B cell (primary cell): Measurements from ENCODE around the gene CARNS1. TPM values are rescaled to one million over a fixed set of nuclear protein-coding genes. Genes with fewer than 3 reads are reported as not detected.

Source experiments
- ATAC-seq: fragments of 200-7000 bp; cut with Tn5 transposase; one replicate; pipeline ENCODE4 v1.10.0; 2021; ENCODE audit warnings: low read depth, mild to moderate bottlenecking, moderate number of reproducible peaks, moderate library complexity
- CTCF ChIA-PET: fragments of 350-600 bp; sonication (Branson Sonifier 250); formaldehyde crosslinking; loops from one replicate; lab custom pipeline; 2021; ENCODE audit warnings: antibody characterized with exemption, inconsistent platforms; lab: Charles Lee
- POLR2A ChIA-PET: fragments of 350-600 bp; sonication (Branson Sonifier 250); formaldehyde crosslinking; loops from one replicate; lab custom pipeline; 2021; ENCODE audit warnings: antibody characterized with exemption; lab: Charles Lee
- DNase-seq: peaks from one replicate; pipeline ENCODE4 v3.0.0; 2013
- H2AFZ ChIP-seq: 2 replicates; pipeline ENCODE4 v1.6.1; 2012; ENCODE audit warnings: mild to moderate bottlenecking, low read depth, low read length; ENCODE audit not compliant: insufficient read depth, poor library complexity, severe bottlenecking
- H3K27ac ChIP-seq, 2 donors: 1 replicate in 1 of 2; 2 replicates in 1 of 2; pipeline ENCODE4 v1.5.1; 2012 to 2013; ENCODE audit warnings: low read length in 2 of 2, mild to moderate bottlenecking in 2 of 2, moderate library complexity in 1 of 2
- H3K27me3 ChIP-seq, 4 experiments: fragments of 200-600 bp in 1 of 4; sonication (generic) in 1 of 4; replicated peaks in 1 of 4; 1 replicate in 2 of 4; 2 replicates in 2 of 4; pipeline versions ENCODE4 v1.6.1 to v1.7.0; 2013 to 2016; ENCODE audit warnings: low read length in 3 of 4, mild to moderate bottlenecking in 2 of 4, mixed read lengths in 1 of 4, moderate library complexity in 1 of 4; ENCODE audit not compliant: insufficient read depth in 4 of 4, control insufficient read depth in 3 of 4; ENCODE audit errors: control extremely low read depth in 1 of 4
- H3K36me3 ChIP-seq, 2 experiments: replicated peaks in 1 of 2; 1 replicate in 1 of 2; 2 replicates in 1 of 2; pipeline versions ENCODE4 v1.6.1 to v1.7.1; 2013; ENCODE audit warnings: low read length in 1 of 2; ENCODE audit not compliant: insufficient read depth in 2 of 2, control insufficient read depth in 1 of 2; ENCODE audit errors: control extremely low read depth in 1 of 2, extremely low read depth in 1 of 2
- H3K4me1 ChIP-seq, 2 donors: fragments of 200-600 bp in 1 of 2; sonication (generic) in 1 of 2; 1 replicate in 1 of 2; 2 replicates in 1 of 2; pipeline versions ENCODE4 v1.5.1 to v1.6.1; 2013 to 2017; ENCODE audit warnings: low read length in 2 of 2; ENCODE audit not compliant: control insufficient read depth in 2 of 2, insufficient read depth in 2 of 2
- H3K4me2 ChIP-seq: replicated peaks from 2 replicates; pipeline ENCODE3; 2012; ENCODE audit warnings: mild to moderate bottlenecking, low read depth, low read length; ENCODE audit not compliant: poor library complexity, severe bottlenecking
- H3K4me3 ChIP-seq, 5 experiments: fragments of 200-600 bp in 1 of 5; sonication (generic) in 1 of 5; 1 replicate in 3 of 5; 2 replicates in 2 of 5; pipeline versions ENCODE4 v1.5.1 to v1.7.0; 2011 to 2016; ENCODE audit warnings: low read length in 4 of 5, mild to moderate bottlenecking in 4 of 5, low read depth in 2 of 5, control low read depth in 1 of 5, moderate library complexity in 1 of 5; ENCODE audit not compliant: insufficient read depth in 1 of 5; ENCODE audit errors: control extremely low read depth in 1 of 5, extremely low read depth in 1 of 5
- H3K79me2 ChIP-seq: fragments of 200-600 bp; sonication (generic); one replicate; pipeline ENCODE4 v1.6.0; 2016; ENCODE audit warnings: low read length; ENCODE audit not compliant: control insufficient read depth, insufficient read depth
- H3K9ac ChIP-seq: fragments of 200-600 bp; sonication (generic); 2 replicates; pipeline ENCODE4 v1.6.1; 2017; ENCODE audit warnings: mild to moderate bottlenecking, low read length, moderate library complexity
- H3K9me3 ChIP-seq, 3 donors: one replicate each; pipeline versions ENCODE4 v1.6.1 to v1.7.1; 2013; ENCODE audit warnings: low read length in 2 of 3; ENCODE audit not compliant: control insufficient read depth in 2 of 3, insufficient read depth in 1 of 3; ENCODE audit errors: control extremely low read depth in 1 of 3
- H4K20me1 ChIP-seq: 2 replicates; pipeline ENCODE4 v1.6.0; 2012; ENCODE audit warnings: mild to moderate bottlenecking, low read length; ENCODE audit not compliant: insufficient read depth, control insufficient read depth, poor library complexity, severe bottlenecking
- H3K27ac Mint-ChIP-seq: one replicate; pipeline ENCODE4 v1.8.0; 2021; ENCODE audit warnings: mixed read lengths
- H3K27me3 Mint-ChIP-seq: one replicate; pipeline ENCODE4 v1.8.0; 2021; ENCODE audit warnings: mixed read lengths
- H3K4me1 Mint-ChIP-seq: one replicate; pipeline ENCODE4 v1.8.0; 2021; ENCODE audit warnings: mixed read lengths
- H3K4me3 Mint-ChIP-seq: one replicate; pipeline ENCODE4 v1.8.0; 2021; ENCODE audit warnings: mixed read lengths
- H3K9me3 Mint-ChIP-seq: one replicate; pipeline ENCODE4 v1.8.0; 2022; ENCODE audit warnings: mixed read lengths; ENCODE audit not compliant: insufficient read depth
- EZH2 ChIP-seq: IDR thresholded peaks from 2 replicates; pipeline ENCODE4 v1.6.1; 2012; ENCODE audit warnings: borderline replicate concordance, low read depth, mild to moderate bottlenecking, moderate library complexity, low read length; ENCODE audit not compliant: insufficient read depth, poor library complexity, severe bottlenecking
- WGBS: methylation state at CpG from one replicate; pipeline ENCODE4 v1.1.5; 2013; ENCODE audit warnings: missing lambda C conversion rate; ENCODE audit not compliant: insufficient coverage; 5-methylcytosine and 5-hydroxymethylcytosine counted together
- intact Hi-C: fragments of 100-400 bp; cut with micrococcal nuclease; formaldehyde crosslinking; loops from one replicate; pipeline ENCODE4 v1.10.0; 2022
- polyA plus RNA-seq: library from polyadenylated mRNA; depleted of rRNA; stranded (reverse); fragments of >200 nt; gene quantifications from 2 replicates; pipeline ENCODE4 v1.2.3, GENCODE V29; 2012
- total RNA-seq, 2 donors: library from RNA; stranded (reverse); fragments of 120-200 nt in 1 of 2; gene quantifications; 1 replicate in 1 of 2; 2 replicates in 1 of 2; pipeline versions ENCODE4 v1.2.3 to v1.2.4, GENCODE V29; 2013 to 2022
- TF ChIP-seq, protein P1 (sequence below): fragments of 200-600 bp; IDR thresholded peaks from one replicate; pipeline ENCODE4 v1.8.0; 2022; ENCODE audit warnings: antibody characterized with exemption, mild to moderate bottlenecking

Gene CARNS1
- total and polyA plus RNA-seq, 2 donors (not counting 1 experiment from before 2014, with no cell fraction given), result 24.1 to 41.1 TPM

- ChIA-PET CTCF (interaction anchor here (0.8 to 3.4 kb wide), 8 partner anchors 8 to 65 kb away, joined by 3 to 18 read pairs (median 4); partner anchors contain the start of genes CARNS1, PTPRCAP and RAD9A), POLR2A (interaction anchor here (0.6 to 4.2 kb wide), 12 partner anchors 10 to 79 kb away, joined by 3 to 78 read pairs (median 5); partner anchors contain the start of genes PTPRCAP, RAD9A, RPS6KB2 and TMEM134)
- intact Hi-C loops, result loop anchor here (10.0 kb wide), 1 partner anchor 177 kb away; the partner anchor contains the start of gene GSTP1
- Mint-ChIP-seq H3K4me1 (peaks cover 89% of the 10 kb centered on the region), H3K27ac (peak overlapping the region; percentile 100), H3K9me3 (no peaks in the 10 kb centered on the region), H3K4me3 (peak overlapping the region; percentile 79), H3K27me3 (no peaks in the 10 kb centered on the region)
- peak overlapping the region in 3 of 5 experiments; percentile 7 to 36 (median 36) for H3K4me3 ChIP-seq
- H3K9me3 ChIP-seq, result peaks cover 0 to 2% (median 0%) of the 10 kb centered on the region in 3 donors
- ATAC-seq (no peak), DNase-seq (no peak)
- H3K27me3 ChIP-seq, result no peaks in the 10 kb centered on the region
- H3K79me2 ChIP-seq, result peaks cover 71% of the 10 kb centered on the region
- peak overlapping the region; percentile 89 for H3K4me2 ChIP-seq
- TF ChIP-seq, protein P1, sequence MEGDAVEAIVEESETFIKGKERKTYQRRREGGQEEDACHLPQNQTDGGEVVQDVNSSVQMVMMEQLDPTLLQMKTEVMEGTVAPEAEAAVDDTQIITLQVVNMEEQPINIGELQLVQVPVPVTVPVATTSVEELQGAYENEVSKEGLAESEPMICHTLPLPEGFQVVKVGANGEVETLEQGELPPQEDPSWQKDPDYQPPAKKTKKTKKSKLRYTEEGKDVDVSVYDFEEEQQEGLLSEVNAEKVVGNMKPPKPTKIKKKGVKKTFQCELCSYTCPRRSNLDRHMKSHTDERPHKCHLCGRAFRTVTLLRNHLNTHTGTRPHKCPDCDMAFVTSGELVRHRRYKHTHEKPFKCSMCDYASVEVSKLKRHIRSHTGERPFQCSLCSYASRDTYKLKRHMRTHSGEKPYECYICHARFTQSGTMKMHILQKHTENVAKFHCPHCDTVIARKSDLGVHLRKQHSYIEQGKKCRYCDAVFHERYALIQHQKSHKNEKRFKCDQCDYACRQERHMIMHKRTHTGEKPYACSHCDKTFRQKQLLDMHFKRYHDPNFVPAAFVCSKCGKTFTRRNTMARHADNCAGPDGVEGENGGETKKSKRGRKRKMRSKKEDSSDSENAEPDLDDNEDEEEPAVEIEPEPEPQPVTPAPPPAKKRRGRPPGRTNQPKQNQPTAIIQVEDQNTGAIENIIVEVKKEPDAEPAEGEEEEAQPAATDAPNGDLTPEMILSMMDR, result no peak
- no peak for TF ChIP-seq EZH2
- peak overlapping the region; percentile 89 for H3K9ac ChIP-seq
- H3K36me3 ChIP-seq, result peaks cover 0 to 49% of the 10 kb centered on the region in 2 experiments
- H3K27ac ChIP-seq, result peak overlapping the region; percentile 83 to 88
- WGBS, result 69% methylated on average over 9 of the region's 12 CpGs
- H2AFZ ChIP-seq, result no peak overlapping the region
- peaks cover 47% of the 10 kb centered on the region for H4K20me1 ChIP-seq
- peaks cover 91 to 96% of the 10 kb centered on the region in 2 donors for H3K4me1 ChIP-seq
Observed at GRCh38 chr11:67407688-67408163, 7.8 kb upstream of the CARNS1 start.
